ENCODE data around the gene REC8. TPM values are rescaled to one million over a fixed set of nuclear protein-coding genes. Genes with fewer than 3 reads are reported as not detected.

The REC8 gene
- total and polyA plus RNA-seq, 10 of the 15 experiments (the other 5 are each of a cell fraction or from before 2014, with no cell fraction given), result 4.2 to 76.9 (median 29.1) TPM

DNA sequence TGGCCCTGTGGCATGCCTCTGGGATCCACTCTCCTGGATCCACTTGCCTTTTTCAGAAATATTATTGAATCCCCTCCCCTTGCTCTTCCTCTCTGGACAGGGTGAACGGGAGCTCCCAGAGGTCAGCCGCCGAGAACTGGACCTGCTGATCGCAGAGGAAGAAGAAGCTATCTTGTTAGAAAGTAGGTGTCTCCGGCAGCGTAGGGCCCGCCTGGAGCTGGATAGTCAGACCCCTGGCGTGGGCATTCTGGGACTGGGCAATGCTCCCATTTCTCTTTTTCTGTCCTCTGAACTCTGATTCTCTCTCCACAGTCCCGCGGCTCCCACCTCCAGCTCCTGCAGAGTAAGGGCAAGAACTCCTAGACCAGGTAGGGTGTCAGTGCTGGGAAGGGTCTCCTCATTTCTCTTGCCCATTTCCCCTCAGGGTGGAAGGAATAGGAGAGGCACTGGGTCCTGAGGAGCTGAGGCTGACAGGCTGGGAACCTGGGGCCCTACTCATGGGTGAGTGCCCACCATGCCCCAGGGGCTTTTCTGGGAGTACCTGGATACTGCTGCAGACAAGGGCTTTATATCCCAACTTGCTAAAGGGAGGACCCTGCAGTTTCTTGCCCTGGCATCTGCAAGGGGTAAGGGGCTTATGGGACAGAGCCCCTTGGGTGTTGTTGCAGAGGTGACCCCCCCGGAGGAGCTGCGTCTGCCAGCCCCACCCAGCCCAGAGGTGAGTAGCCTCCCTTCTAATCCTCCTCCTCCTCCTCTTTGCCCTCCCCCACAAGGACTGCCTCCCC, 5.4 kb downstream of the REC8 start:
- no peaks in the 10 kb centered on the region for H3K4me1 ChIP-seq (ENCODE audit: control insufficient read depth, insufficient read depth, low read length)
- in situ Hi-C loops (cut with MboI), result no loop called here
- no peak overlapping the region for H3K4me3 ChIP-seq
- H3K79me2 ChIP-seq (ENCODE audit: control insufficient read depth, insufficient read depth, low read length), result peaks cover 4% of the 10 kb centered on the region
- H2AFZ ChIP-seq (ENCODE audit: control insufficient read depth, low read depth, low read length), result no peak overlapping the region
- ATAC-seq, result no peak
- H3K4me2 ChIP-seq (ENCODE audit: control insufficient read depth, insufficient read depth), result no peak overlapping the region
- WGBS (ENCODE audit: insufficient coverage, insufficient replicate concordance, low lambda C conversion rate, missing lambda C conversion rate), result 87% methylated on average over 12 of the region's 12 CpGs
- peaks cover 12 to 33% of the 10 kb centered on the region in 2 experiments; a peak in 3 of 4 replicates for H3K36me3 ChIP-seq (ENCODE audit: control insufficient read depth in 2 of 2, insufficient read depth in 2 of 2, low read length in 1 of 2)
- BruUV-seq (replicated peaks), result no TSS peak
- no peaks in the 10 kb centered on the region for H3K9me3 ChIP-seq (replicated peaks; ENCODE audit: control insufficient read depth, insufficient read depth, low read length)
- H3K27ac ChIP-seq (ENCODE audit: control insufficient read depth, insufficient read depth), result no peak overlapping the region
- DNase-seq (ENCODE audit: low read depth, low spot score), result no peak
- CTCF ChIA-PET, result interaction anchor here (1.1 kb wide), 1 partner anchor 16 kb away, joined by 3 read pairs; the partner anchor contains the start of gene IRF9
- RAD21 ChIA-PET (ENCODE audit: unreplicated experiment), result no interaction called here
- no peaks in the 10 kb centered on the region for H3K27me3 ChIP-seq (replicated peaks in 1 of 2; ENCODE audit: control insufficient read depth in 2 of 2, insufficient read depth in 2 of 2, low read length in 1 of 2)
- H3K9ac ChIP-seq (ENCODE audit: control insufficient read depth, insufficient read depth, low read length), result no peak overlapping the region
- intact Hi-C loops (cut with micrococcal nuclease; ENCODE audit: unreplicated experiment), result no loop called here
- SMC1A ChIA-PET (ENCODE audit: uncharacterized antibody, unreplicated experiment), result interaction anchor here (1.0 kb wide), 1 partner anchor 16 kb away, joined by 3 read pairs; the partner anchor contains the start of gene IRF9
- no peak for TF ChIP-seq YBX1 (IDR thresholded peaks at IDR 0.05)
- TF ChIP-seq POLR2AphosphoS5 (IDR thresholded peaks at IDR 0.05; ENCODE audit: low read length), result peak; percentile 14; the same call in 1 of the 2 replicates
- no peak for TF ChIP-seq CREB1 (IDR thresholded peaks at IDR 0.05; ENCODE audit: low read depth)
- no peak for TF ChIP-seq ZSCAN29 (IDR thresholded peaks at IDR 0.05)
- TF ChIP-seq MYC (IDR thresholded peaks at IDR 0.05; ENCODE audit: insufficient read depth, insufficient read length, insufficient replicate concordance, low read length, severe bottlenecking), result no peak
- TF ChIP-seq ATF7 (IDR thresholded peaks at IDR 0.05; ENCODE audit: low read depth), result no peak
- no peak for TF ChIP-seq GABPA (IDR thresholded peaks at IDR 0.05; ENCODE audit: low read depth)
- no peak for TF ChIP-seq CREM (IDR thresholded peaks at IDR 0.05; ENCODE audit: low read depth)
- POLR2A ChIA-PET, result interaction anchor here (1.1 to 1.3 kb wide), 2 partner anchors 17 to 67 kb away, joined by 3 to 4 read pairs; partner anchors contain the start of gene IRF9
- FAIRE-seq, result no peak
- H4K20me1 ChIP-seq (ENCODE audit: control insufficient read depth, insufficient read depth), result no peaks in the 10 kb centered on the region
